Activated T-helper 1 cell treated with anti-CD3 and anti-CD28 coated beads, Interleukin-12 subunit alpha, Interleukin-12 subunit beta, Interleukin-2, Interleukin-4 antibody, amounts not matched to agents 30 ng/mL and 10 ng/mL and 1 ng/mL, durations not matched to agents 14 hours and 24 hours and 36 hours (primary cell): ENCODE data around the gene SIAE. TPM values are rescaled to one million over a fixed set of nuclear protein-coding genes. Genes with fewer than 3 reads are reported as not detected.
A peak's percentile ranks its signal among the peaks of the same experiment; 100 is the strongest.

Source experiments
- DNase-seq: peaks from one replicate; pipeline ENCODE4 v3.0.0; 2021; ENCODE audit warnings: low spot score
- H3K27ac Mint-ChIP-seq: one replicate; pipeline ENCODE4 v1.8.0; 2021; ENCODE audit warnings: mild to moderate bottlenecking, mixed read lengths
- H3K27me3 Mint-ChIP-seq: one replicate; pipeline ENCODE4 v1.8.0; 2022; ENCODE audit warnings: mild to moderate bottlenecking, moderate library complexity, mixed read lengths; ENCODE audit not compliant: insufficient read depth
- H3K36me3 Mint-ChIP-seq: one replicate; pipeline ENCODE4 v1.8.0; 2021; ENCODE audit warnings: low read depth, mixed read lengths
- H3K4me1 Mint-ChIP-seq: one replicate; pipeline ENCODE4 v1.8.0; 2021; ENCODE audit warnings: low read depth, mixed read lengths
- H3K4me3 Mint-ChIP-seq: one replicate; pipeline ENCODE4 v1.8.0; 2021; ENCODE audit warnings: mild to moderate bottlenecking, moderate library complexity, mixed read lengths
- H3K9me3 Mint-ChIP-seq: one replicate; pipeline ENCODE4 v1.8.0; 2021; ENCODE audit warnings: mixed read lengths
- intact Hi-C: fragments of 100-400 bp; cut with micrococcal nuclease; formaldehyde crosslinking; loops from one replicate; pipeline ENCODE4 v1.15.1; 2024
- total RNA-seq: library from RNA; stranded (reverse); gene quantifications from 2 replicates; pipeline ENCODE4 v1.2.3, GENCODE V29; 2022

The SIAE gene
- total RNA-seq, 1 donor from 2014 or later, result 5.2 TPM

DNA sequence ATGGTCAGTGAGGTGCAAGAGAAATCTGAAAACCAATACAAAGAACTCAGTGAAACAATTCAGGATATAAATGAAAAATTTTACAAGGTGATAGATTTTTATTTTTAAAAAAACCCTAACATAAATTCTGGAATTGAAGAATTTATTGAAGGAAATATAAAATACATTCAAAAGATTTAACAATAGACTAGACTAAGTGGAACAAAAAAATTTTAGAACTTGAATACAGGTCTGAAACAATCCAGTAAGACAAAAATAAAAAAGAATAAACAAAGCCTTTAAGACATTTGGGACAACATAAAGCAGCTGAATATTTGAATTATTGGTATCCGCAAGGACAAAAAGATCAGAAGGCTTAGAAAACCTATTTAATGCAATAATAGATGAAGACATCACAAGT, 8.9 kb upstream of the SIAE start:
- Mint-ChIP-seq H3K9me3 (peaks cover 29% of the 10 kb centered on the region), H3K36me3 (no peaks in the 10 kb centered on the region), H3K4me3 (no peak overlapping the region), H3K4me1 (no peaks in the 10 kb centered on the region), H3K27ac (no peak overlapping the region), H3K27me3 (peaks cover 12% of the 10 kb centered on the region)
- intact Hi-C loops, result no loop called here
- DNase-seq, result no peak

GRCh38 chr11:124681421-124681820, 7.9 kb upstream of the SIAE start:
- no peaks in the 10 kb centered on the region for H3K36me3 Mint-ChIP-seq
- H3K4me1 Mint-ChIP-seq, result peaks cover 2% of the 10 kb centered on the region
- DNase-seq, result no peak
- H3K27ac Mint-ChIP-seq, result no peak overlapping the region
- intact Hi-C loops, result no loop called here
- H3K27me3 Mint-ChIP-seq, result peaks cover 5% of the 10 kb centered on the region
- no peak overlapping the region for H3K4me3 Mint-ChIP-seq
- H3K9me3 Mint-ChIP-seq, result peaks cover 21% of the 10 kb centered on the region

DNA sequence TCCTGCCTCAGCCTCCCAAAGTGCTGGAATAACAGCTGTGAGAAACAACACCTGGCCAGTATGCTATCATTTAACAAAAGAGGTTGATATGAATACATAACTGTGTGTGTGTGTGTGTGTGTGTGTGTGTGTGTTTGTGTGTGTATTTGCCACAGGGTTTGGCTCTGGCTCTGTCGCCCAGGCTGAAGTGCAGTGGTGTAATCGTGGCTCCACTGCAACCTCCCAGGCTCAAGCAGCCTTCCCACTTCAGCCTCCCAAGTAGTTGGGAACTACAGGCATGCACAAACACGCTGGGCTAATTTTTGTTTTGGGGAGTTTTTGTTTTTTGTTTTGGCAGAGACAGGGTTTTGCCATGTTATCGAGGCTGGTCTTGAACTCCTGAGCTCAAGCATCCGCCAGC, 4.9 kb upstream of the SIAE start:
- Mint-ChIP-seq H3K27ac (no peak overlapping the region), H3K36me3 (no peaks in the 10 kb centered on the region), H3K4me1 (peaks cover 17% of the 10 kb centered on the region), H3K27me3 (peaks cover 5% of the 10 kb centered on the region), H3K4me3 (no peak overlapping the region), H3K9me3 (peaks cover 11% of the 10 kb centered on the region)
- intact Hi-C loops, result loop anchor here (10.0 kb wide), 1 partner anchor 886 kb away; the partner anchor contains the start of gene EI24
- DNase-seq, result no peak

DNA sequence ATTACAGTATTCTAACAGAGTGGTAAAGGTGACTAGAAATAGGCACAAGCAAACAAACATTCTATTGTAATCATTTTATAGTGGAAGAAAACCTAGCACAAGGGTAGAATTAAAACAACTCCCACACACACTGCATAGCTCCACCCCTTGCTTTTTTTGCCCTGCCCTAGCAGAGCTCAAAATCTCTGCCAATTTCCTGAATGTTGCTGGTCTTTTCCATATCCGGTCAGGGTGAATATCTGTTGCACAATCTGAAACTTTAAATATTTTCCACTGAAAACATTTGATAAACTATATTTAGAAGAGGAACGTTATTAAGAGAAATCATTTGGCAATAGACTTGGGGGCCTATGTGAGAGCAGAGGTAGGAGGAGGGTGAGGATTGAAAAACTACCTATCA, 2.8 kb upstream of the SIAE start:
- Mint-ChIP-seq H3K36me3 (no peaks in the 10 kb centered on the region), H3K27me3 (peaks cover 5% of the 10 kb centered on the region), H3K27ac (no peak overlapping the region), H3K4me3 (no peak overlapping the region), H3K9me3 (no peaks in the 10 kb centered on the region), H3K4me1 (peaks cover 29% of the 10 kb centered on the region)
- no peak for DNase-seq
- intact Hi-C loops, result loop anchor here (10.0 kb wide), 1 partner anchor 888 kb away; the partner anchor contains the start of gene EI24

GRCh38 chr11:124674571-124674970, 1.0 kb upstream of the SIAE start:
- Mint-ChIP-seq H3K9me3 (peaks cover 5% of the 10 kb centered on the region), H3K27me3 (peaks cover 5% of the 10 kb centered on the region), H3K27ac (peak overlapping the region; percentile 89), H3K36me3 (peaks cover 2% of the 10 kb centered on the region), H3K4me1 (peaks cover 29% of the 10 kb centered on the region), H3K4me3 (peak overlapping the region; percentile 89)
- DNase-seq, result no peak
- intact Hi-C loops, result loop anchor here (5.0 to 10.0 kb wide), 2 partner anchors 557 to 890 kb away; partner anchors contain the start of genes EI24 and VWA5A

DNA sequence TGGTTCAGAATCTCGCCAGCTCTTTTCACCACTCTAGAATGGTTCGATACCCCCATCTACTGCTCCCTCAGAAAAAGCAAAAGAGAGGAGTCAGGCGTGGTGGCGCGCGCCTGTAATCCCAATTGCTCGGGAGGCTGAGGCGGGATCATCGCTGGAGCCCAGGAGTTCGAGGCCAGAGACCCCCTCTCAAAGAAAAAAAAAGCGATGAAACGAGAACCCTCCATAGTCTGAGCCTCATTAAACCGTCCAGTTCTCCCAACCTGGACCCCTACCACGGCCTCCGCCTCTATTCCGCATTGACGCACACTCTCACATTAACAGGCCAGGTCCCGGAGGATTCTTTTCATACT, 604 bp upstream of the SIAE start:
- no peak for DNase-seq
- Mint-ChIP-seq H3K4me3 (peak overlapping the region; percentile 89), H3K4me1 (peaks cover 29% of the 10 kb centered on the region), H3K36me3 (peaks cover 2% of the 10 kb centered on the region), H3K9me3 (peaks cover 5% of the 10 kb centered on the region), H3K27me3 (peaks cover 5% of the 10 kb centered on the region), H3K27ac (peak overlapping the region; percentile 89)
- intact Hi-C loops, result loop anchor here (5.0 to 10.0 kb wide), 2 partner anchors 557 to 891 kb away; partner anchors contain the start of genes EI24 and VWA5A

- H3K27me3 Mint-ChIP-seq, result peaks cover 2% of the 10 kb centered on the region
- no peak for DNase-seq
- peak overlapping the region; percentile 89 for H3K4me3 Mint-ChIP-seq
- peaks cover 2% of the 10 kb centered on the region for H3K36me3 Mint-ChIP-seq
- intact Hi-C loops, result loop anchor here (1.0 to 10.0 kb wide), 13 partner anchors 50 to 1215 kb away; partner anchors contain the start of genes CCDC15, EI24, HYLS1 and MSANTD2
- peaks cover 29% of the 10 kb centered on the region for H3K4me1 Mint-ChIP-seq
- H3K27ac Mint-ChIP-seq, result peak overlapping the region; percentile 8
- H3K9me3 Mint-ChIP-seq, result peaks cover 5% of the 10 kb centered on the region
Measured at GRCh38 chr11:124672536-124673215, 863 bp downstream of the SIAE start.

DNA sequence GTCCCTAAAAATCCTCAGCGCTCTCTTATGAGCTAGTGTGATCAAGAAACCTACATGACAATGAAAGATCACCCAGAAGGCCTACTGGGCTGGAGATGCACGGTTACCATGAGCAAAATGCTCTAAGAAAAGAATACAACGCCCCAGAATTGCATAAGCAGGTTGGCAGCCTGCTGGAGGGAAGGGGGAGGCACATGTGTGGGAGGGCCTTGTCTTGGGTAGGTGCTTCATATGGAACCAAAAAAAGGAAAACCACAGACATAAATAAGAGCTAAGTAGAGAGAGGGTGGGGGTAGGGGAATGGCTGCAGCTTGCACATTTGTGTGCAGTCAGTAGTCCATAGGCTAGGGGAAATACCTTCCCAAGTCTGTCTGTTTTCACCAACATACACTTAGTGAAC, 2.8 kb downstream of the SIAE start:
- DNase-seq, result peak; percentile 9
- peaks cover 20% of the 10 kb centered on the region for H3K4me1 Mint-ChIP-seq
- no peak overlapping the region for H3K27ac Mint-ChIP-seq
- H3K27me3 Mint-ChIP-seq, result peaks cover 2% of the 10 kb centered on the region
- H3K9me3 Mint-ChIP-seq, result peaks cover 5% of the 10 kb centered on the region
- no peak overlapping the region for H3K4me3 Mint-ChIP-seq
- peaks cover 2% of the 10 kb centered on the region for H3K36me3 Mint-ChIP-seq
- intact Hi-C loops, result loop anchor here (5.0 to 10.0 kb wide), 2 partner anchors 553 to 894 kb away; partner anchors contain the start of genes EI24 and VWA5A

GRCh38 chr11:124669193-124669592, 4.3 kb downstream of the SIAE start:
- DNase-seq, result peak; percentile 24
- peaks cover 2% of the 10 kb centered on the region for H3K36me3 Mint-ChIP-seq
- intact Hi-C loops, result loop anchor here (1.0 to 2.0 kb wide), 5 partner anchors 70 to 198 kb away; partner anchors contain the start of gene NRGN
- peaks cover 5% of the 10 kb centered on the region for H3K9me3 Mint-ChIP-seq
- H3K4me3 Mint-ChIP-seq, result no peak overlapping the region
- H3K27ac Mint-ChIP-seq, result no peak overlapping the region
- peaks cover 2% of the 10 kb centered on the region for H3K27me3 Mint-ChIP-seq
- peaks cover 14% of the 10 kb centered on the region for H3K4me1 Mint-ChIP-seq

GRCh38 chr11:124667601-124668000, 5.9 kb downstream of the SIAE start:
- DNase-seq, result no peak
- Mint-ChIP-seq H3K4me1 (peaks cover 7% of the 10 kb centered on the region), H3K9me3 (peaks cover 5% of the 10 kb centered on the region), H3K27me3 (peaks cover 2% of the 10 kb centered on the region), H3K4me3 (no peak overlapping the region), H3K36me3 (peaks cover 2% of the 10 kb centered on the region), H3K27ac (no peak overlapping the region)
- intact Hi-C loops, result no loop called here

- Mint-ChIP-seq H3K4me1 (no peaks in the 10 kb centered on the region), H3K9me3 (no peaks in the 10 kb centered on the region), H3K36me3 (no peaks in the 10 kb centered on the region), H3K27me3 (peaks cover 2% of the 10 kb centered on the region), H3K4me3 (no peak overlapping the region), H3K27ac (no peak overlapping the region)
- DNase-seq, result no peak
- intact Hi-C loops, result no loop called here
Measured at GRCh38 chr11:124663861-124664260, 9.7 kb downstream of the SIAE start.

DNA sequence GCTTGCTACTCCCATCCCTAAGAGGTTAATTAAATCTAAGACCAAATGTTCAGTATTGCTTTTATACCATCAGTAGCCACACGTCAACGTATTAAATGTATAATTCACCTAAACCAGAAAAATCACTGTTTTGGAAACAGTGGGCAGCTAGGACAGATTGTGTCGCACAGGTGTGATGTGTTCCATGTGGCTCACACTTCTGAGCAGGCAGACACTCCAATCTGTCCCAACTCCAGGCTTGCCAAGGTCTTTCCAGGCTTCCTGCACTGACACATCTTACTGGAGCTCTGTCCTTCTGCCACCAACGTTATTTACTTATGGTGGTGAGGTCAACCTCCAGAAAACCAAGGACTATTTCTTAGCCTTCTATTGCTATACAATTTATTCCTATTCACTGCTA, 11.4 kb downstream of the SIAE start:
- H3K27ac Mint-ChIP-seq, result no peak overlapping the region
- no peaks in the 10 kb centered on the region for H3K9me3 Mint-ChIP-seq
- intact Hi-C loops, result no loop called here
- no peaks in the 10 kb centered on the region for H3K4me1 Mint-ChIP-seq
- H3K4me3 Mint-ChIP-seq, result no peak overlapping the region
- no peak for DNase-seq
- peaks cover 2% of the 10 kb centered on the region for H3K27me3 Mint-ChIP-seq
- no peaks in the 10 kb centered on the region for H3K36me3 Mint-ChIP-seq

- H3K27ac Mint-ChIP-seq, result no peak overlapping the region
- intact Hi-C loops, result no loop called here
- H3K4me3 Mint-ChIP-seq, result no peak overlapping the region
- no peaks in the 10 kb centered on the region for H3K36me3 Mint-ChIP-seq
- peaks cover 2% of the 10 kb centered on the region for H3K27me3 Mint-ChIP-seq
- DNase-seq, result no peak
- no peaks in the 10 kb centered on the region for H3K4me1 Mint-ChIP-seq
- H3K9me3 Mint-ChIP-seq, result no peaks in the 10 kb centered on the region
Measured at GRCh38 chr11:124661553-124661952, 12.0 kb downstream of the SIAE start.
